ENCODE data around the gene GPR89A. TPM values are rescaled to one million over a fixed set of nuclear protein-coding genes. Genes with fewer than 3 reads are reported as not detected.
"Not testable (repeated sequence)": the region's sequence is repeated elsewhere in the genome, so short reads cannot be mapped to it uniquely, and the experiment has no call there.

GPR89A gene
- total RNA-seq, 4 donors from 2014 or later: 14.6 to 34.6 (median 28.6) TPM

GRCh38 chr1:145622177-145622576 lies 14.4 kb downstream of the GPR89A start:
- WGBS, 2 donors (ENCODE audit: low coverage in 1 of 2): no CpG with 5 or more reads among the region's 1 CpG
- H3K27me3 ChIP-seq, H3K4me1 ChIP-seq, ATAC-seq, H3K9me3 ChIP-seq, H3K4me3 ChIP-seq, H3K27ac ChIP-seq: not testable (repeated sequence)
- H3K36me3 ChIP-seq: peaks cover 0 to 14% of the 10 kb centered on the region in 2 donors

- H3K4me1 ChIP-seq, H3K36me3 ChIP-seq, H3K27ac ChIP-seq, H3K4me3 ChIP-seq, H3K27me3 ChIP-seq, H3K9me3 ChIP-seq, ATAC-seq: not testable (repeated sequence)
- WGBS, 2 donors (ENCODE audit: low coverage in 1 of 2): 17% methylated on average over 1 of the region's 1 CpG; no CpG with 5 or more reads in 1 of the 2 donors
These were observed 28.4 kb downstream of the GPR89A start for GRCh38 chr1:145636237-145636636.

GRCh38 chr1:145641886-145642285 lies 34.1 kb downstream of the GPR89A start:
- H3K9me3 ChIP-seq, H3K4me1 ChIP-seq, H3K27ac ChIP-seq, H3K4me3 ChIP-seq, H3K27me3 ChIP-seq, H3K36me3 ChIP-seq, ATAC-seq: not testable (repeated sequence)
- WGBS, 2 donors (ENCODE audit: low coverage in 1 of 2): 91% methylated on average over 1 of the region's 2 CpGs; no CpG with 5 or more reads in 1 of the 2 donors

GRCh38 chr1:145643990-145644389 lies 36.2 kb downstream of the GPR89A start:
- H3K9me3 ChIP-seq, H3K27ac ChIP-seq, H3K27me3 ChIP-seq, H3K4me3 ChIP-seq, H3K4me1 ChIP-seq, ATAC-seq: not testable (repeated sequence)
- peaks cover 0 to 17% of the 10 kb centered on the region in 2 donors for H3K36me3 ChIP-seq
- no CpG with 5 or more reads among the region's 1 CpG for whole genome bisulfite sequencing, 2 donors (ENCODE audit: low coverage in 1 of 2)

GRCh38 chr1:145656245-145656943 lies 48.6 kb downstream of the GPR89A start:
- not testable (repeated sequence) for H3K27me3 ChIP-seq, ATAC-seq
- WGBS, 2 donors (ENCODE audit: low coverage in 1 of 2): 71 to 95% methylated on average over 1 to 2 of the region's 7 CpGs

GRCh38 chr1:145662502-145662901 lies 54.7 kb downstream of the GPR89A start:
- WGBS, 2 donors (ENCODE audit: low coverage in 1 of 2): 10 to 43% methylated on average over 1 to 2 of the region's 2 CpGs
- H3K36me3 ChIP-seq: peaks cover 0 to 13% of the 10 kb centered on the region in 2 donors
- not testable (repeated sequence) for H3K9me3 ChIP-seq, H3K27ac ChIP-seq, H3K4me1 ChIP-seq, H3K27me3 ChIP-seq, ATAC-seq, H3K4me3 ChIP-seq

More at GRCh38 chr1:145656245-145656943, 48.6 kb downstream of the GPR89A start:
- not testable (repeated sequence) for H3K9me3 ChIP-seq, H3K4me3 ChIP-seq, H3K27ac ChIP-seq, H3K4me1 ChIP-seq
- H3K36me3 ChIP-seq: peaks cover 0 to 12% of the 10 kb centered on the region in 2 donors

GRCh38 chr1:145665015-145665414 lies 57.2 kb downstream of the GPR89A start:
- H3K4me1 ChIP-seq, H3K9me3 ChIP-seq, H3K27ac ChIP-seq, H3K4me3 ChIP-seq, ATAC-seq, H3K36me3 ChIP-seq, H3K27me3 ChIP-seq: not testable (repeated sequence)
- WGBS, 2 donors (ENCODE audit: low coverage in 1 of 2): 55% methylated on average over 4 of the region's 4 CpGs; no CpG with 5 or more reads in 1 of the 2 donors

- not testable (repeated sequence) for ATAC-seq, H3K4me3 ChIP-seq, H3K4me1 ChIP-seq, H3K27ac ChIP-seq, H3K9me3 ChIP-seq, H3K27me3 ChIP-seq
- WGBS, 2 donors (ENCODE audit: low coverage in 1 of 2): 89 to 100% methylated on average over 2 of the region's 3 CpGs
- peaks cover 0 to 12% of the 10 kb centered on the region in 2 donors for H3K36me3 ChIP-seq
These were observed 63.4 kb downstream of the GPR89A start for GRCh38 chr1:145670995-145671745.

- ATAC-seq, H3K27me3 ChIP-seq, H3K4me3 ChIP-seq, H3K27ac ChIP-seq, H3K9me3 ChIP-seq, H3K4me1 ChIP-seq, H3K36me3 ChIP-seq: not testable (repeated sequence)
- no CpG with 5 or more reads among the region's 1 CpG for WGBS, 2 donors (ENCODE audit: low coverage in 1 of 2)
These were observed 65.4 kb downstream of the GPR89A start for GRCh38 chr1:145673217-145673616.

GRCh38 chr1:145684858-145685257 lies 77.1 kb downstream of the GPR89A start:
- no CpG with 5 or more reads among the region's 3 CpGs for WGBS, 2 donors (ENCODE audit: low coverage in 1 of 2)
- H3K9me3 ChIP-seq, H3K27ac ChIP-seq, ATAC-seq, H3K36me3 ChIP-seq, H3K27me3 ChIP-seq, H3K4me3 ChIP-seq, H3K4me1 ChIP-seq: not testable (repeated sequence)

- not testable (repeated sequence) for H3K27me3 ChIP-seq, H3K36me3 ChIP-seq, H3K4me3 ChIP-seq, H3K27ac ChIP-seq, ATAC-seq, H3K4me1 ChIP-seq, H3K9me3 ChIP-seq
- WGBS, 2 donors (ENCODE audit: low coverage in 1 of 2): 100% methylated on average over 1 of the region's 1 CpG; no CpG with 5 or more reads in 1 of the 2 donors
These were observed 78.3 kb downstream of the GPR89A start for GRCh38 chr1:145686078-145686477.

Data from gastroesophageal sphincter (tissue), 4 donors.